HepG2 (cell line): Measurements from ENCODE around the gene SIK3. TPM values are rescaled to one million over a fixed set of nuclear protein-coding genes. Genes with fewer than 3 reads are reported as not detected.

Source experiments
- AGO2 ChIP-seq: fragments of 200-400 bp; formaldehyde crosslinking; optimal IDR thresholded peaks from 2 replicates; pipeline ENCODE3; 2017; ENCODE audit warnings: mild to moderate bottlenecking, low read depth, low read length, moderate library complexity
- ARNTL ChIP-seq: sonication (generic); formaldehyde crosslinking; IDR thresholded peaks from 2 replicates; pipeline ENCODE4 v1.4.0; 2020; ENCODE audit warnings: mild to moderate bottlenecking, missing genetic modification reagents
- FOXP1 ChIP-seq, 2 experiments: fragments of 450-650 bp in 1 of 2; IDR thresholded peaks; 2 replicates each; pipeline ENCODE4 v1.6.1; 2017 to 2018; ENCODE audit warnings: antibody characterized with exemption in 1 of 2
- HDAC2 ChIP-seq: sonication (generic); formaldehyde crosslinking; IDR thresholded peaks from 2 replicates; pipeline ENCODE4 v1.4.0; 2020; ENCODE audit warnings: missing genetic modification reagents
- KDM2A ChIP-seq: sonication (generic); formaldehyde crosslinking; IDR thresholded peaks from 2 replicates; pipeline ENCODE4 v1.4.0; 2020; ENCODE audit warnings: low read depth, missing genetic modification reagents, borderline replicate concordance
- MEIS2 ChIP-seq: sonication (generic); formaldehyde crosslinking; IDR thresholded peaks from 2 replicates; pipeline ENCODE4 v1.9.0; 2021; ENCODE audit warnings: mild to moderate bottlenecking, missing genetic modification reagents
- NR2F6 ChIP-seq, 2 experiments: IDR thresholded peaks; 2 replicates each; pipeline ENCODE4 v1.6.1; 2016; ENCODE audit warnings: antibody characterized with exemption in 1 of 2, mild to moderate bottlenecking in 1 of 2
- PITX1 ChIP-seq: sonication (generic); formaldehyde crosslinking; IDR thresholded peaks from 2 replicates; pipeline ENCODE4 v1.5.1; 2020; ENCODE audit warnings: mild to moderate bottlenecking, missing genetic modification reagents
- SCMH1 ChIP-seq: sonication (generic); formaldehyde crosslinking; IDR thresholded peaks from 2 replicates; pipeline ENCODE4 v1.9.0; 2021; ENCODE audit warnings: missing genetic modification reagents, mild to moderate bottlenecking, borderline replicate concordance
- TIGD3 ChIP-seq: sonication (generic); formaldehyde crosslinking; IDR thresholded peaks from 2 replicates; pipeline ENCODE4 v1.5.1; 2020; ENCODE audit warnings: mild to moderate bottlenecking, missing genetic modification reagents, borderline replicate concordance
- TRIM24 ChIP-seq: sonication (generic); formaldehyde crosslinking; IDR thresholded peaks from 2 replicates; pipeline ENCODE4 v1.8.0; 2022; ENCODE audit warnings: mild to moderate bottlenecking, missing genetic modification reagents
- ZSCAN9 ChIP-seq: IDR thresholded peaks from 2 replicates; pipeline ENCODE4 v1.6.1; 2016; ENCODE audit warnings: borderline replicate concordance
- polyA plus RNA-seq, 8 experiments: library from polyadenylated mRNA; depleted of rRNA in 3 of 8; stranded (reverse) in 7 of 8; unstranded in 1 of 8; fragments of >200 nt; fragmentation: Illumina TruSeq in 4 of 8; extraction: Trizol in 4 of 8; gene quantifications; 2 replicates each; pipeline versions ENCODE4 v1.2.1 to v1.2.3, GENCODE V29; 2011 to 2016; ENCODE audit warnings: low read depth in 4 of 8, missing spikeins in 1 of 8, mixed read lengths in 1 of 8; ENCODE audit not compliant: insufficient read depth in 1 of 8
- total RNA-seq, 5 experiments: library from RNA; depleted of rRNA; stranded (reverse); fragments of >200 nt; fragmentation: Illumina TruSeq; extraction: Trizol; gene quantifications; 2 replicates each; pipeline ENCODE4 v1.2.3, GENCODE V29; 2016; ENCODE audit warnings: low read depth in 1 of 5
- TF ChIP-seq, protein P1 (sequence below): sonication (generic); formaldehyde crosslinking; IDR thresholded peaks from 2 replicates; pipeline ENCODE4 v1.4.0; 2020; ENCODE audit warnings: missing genetic modification reagents, borderline replicate concordance
- TF ChIP-seq, protein P2 (sequence below): IDR thresholded peaks from 2 replicates; pipeline ENCODE4 v1.6.1; 2016; ENCODE audit warnings: missing compliant biosample characterization, missing genetic modification reagents, borderline replicate concordance

SIK3 gene
- total and polyA plus RNA-seq, 2 of the 13 experiments (the other 11 are each of a cell fraction or from before 2014, with no cell fraction given): 5.7 to 9.8 TPM

DNA sequence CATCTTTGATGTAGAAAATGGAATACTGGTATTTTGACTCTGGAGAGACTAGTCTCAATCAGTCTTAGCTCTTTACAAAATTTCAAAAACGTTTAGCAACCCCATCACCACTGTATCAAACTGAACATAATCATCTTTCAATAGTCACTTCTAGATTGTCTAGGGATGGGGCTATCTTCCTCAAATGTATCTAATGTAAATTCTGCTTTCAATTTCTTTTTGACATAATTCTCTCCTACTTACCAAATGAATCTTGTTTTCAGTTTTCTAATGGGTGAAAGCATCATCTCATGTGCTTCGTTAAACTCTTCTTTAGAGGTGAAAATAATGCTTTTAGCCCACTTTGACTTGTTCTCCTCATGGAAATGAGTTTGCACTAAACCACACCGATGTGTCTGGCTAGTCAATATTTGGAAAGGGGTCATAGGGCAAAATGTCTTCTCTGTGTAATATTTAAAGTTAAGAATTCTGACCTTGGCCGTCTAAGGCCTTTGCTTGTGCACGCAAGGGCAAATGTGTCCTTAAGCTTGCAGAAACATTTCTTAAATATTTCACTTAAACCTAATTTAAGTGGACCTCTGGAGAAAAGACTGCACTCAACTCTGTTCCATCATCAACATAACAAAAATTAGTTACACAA, 5.2 kb downstream of the SIK3 start (continued):
- TF ChIP-seq TIGD3 (CRISPR knock-in tag) (no peak), HDAC2 (CRISPR knock-in tag) (peak; percentile 76), MEIS2 (CRISPR knock-in tag) (no peak), PITX1 (CRISPR knock-in tag) (peak; percentile 37; the same call in 1 of the 2 replicates), AGO2 (no peak), TRIM24 (CRISPR knock-in tag) (no peak), ARNTL (CRISPR knock-in tag) (no peak), KDM2A (CRISPR knock-in tag) (no peak), SCMH1 (CRISPR knock-in tag) (no peak), ZSCAN9 (CRISPR knock-in tag) (no peak; the same call in 1 of the 2 replicates), FOXP1 (IDR thresholded peaks at IDR 0.05) (no peak), FOXP1 (CRISPR knock-in tag; IDR thresholded peaks at IDR 0.05) (peak; percentile 60; the same call in 1 of the 2 replicates), NR2F6 (IDR thresholded peaks at IDR 0.05) (peak; percentile 91), NR2F6 (CRISPR knock-in tag; IDR thresholded peaks at IDR 0.05) (peak; percentile 83)
- TF ChIP-seq, protein P1, sequence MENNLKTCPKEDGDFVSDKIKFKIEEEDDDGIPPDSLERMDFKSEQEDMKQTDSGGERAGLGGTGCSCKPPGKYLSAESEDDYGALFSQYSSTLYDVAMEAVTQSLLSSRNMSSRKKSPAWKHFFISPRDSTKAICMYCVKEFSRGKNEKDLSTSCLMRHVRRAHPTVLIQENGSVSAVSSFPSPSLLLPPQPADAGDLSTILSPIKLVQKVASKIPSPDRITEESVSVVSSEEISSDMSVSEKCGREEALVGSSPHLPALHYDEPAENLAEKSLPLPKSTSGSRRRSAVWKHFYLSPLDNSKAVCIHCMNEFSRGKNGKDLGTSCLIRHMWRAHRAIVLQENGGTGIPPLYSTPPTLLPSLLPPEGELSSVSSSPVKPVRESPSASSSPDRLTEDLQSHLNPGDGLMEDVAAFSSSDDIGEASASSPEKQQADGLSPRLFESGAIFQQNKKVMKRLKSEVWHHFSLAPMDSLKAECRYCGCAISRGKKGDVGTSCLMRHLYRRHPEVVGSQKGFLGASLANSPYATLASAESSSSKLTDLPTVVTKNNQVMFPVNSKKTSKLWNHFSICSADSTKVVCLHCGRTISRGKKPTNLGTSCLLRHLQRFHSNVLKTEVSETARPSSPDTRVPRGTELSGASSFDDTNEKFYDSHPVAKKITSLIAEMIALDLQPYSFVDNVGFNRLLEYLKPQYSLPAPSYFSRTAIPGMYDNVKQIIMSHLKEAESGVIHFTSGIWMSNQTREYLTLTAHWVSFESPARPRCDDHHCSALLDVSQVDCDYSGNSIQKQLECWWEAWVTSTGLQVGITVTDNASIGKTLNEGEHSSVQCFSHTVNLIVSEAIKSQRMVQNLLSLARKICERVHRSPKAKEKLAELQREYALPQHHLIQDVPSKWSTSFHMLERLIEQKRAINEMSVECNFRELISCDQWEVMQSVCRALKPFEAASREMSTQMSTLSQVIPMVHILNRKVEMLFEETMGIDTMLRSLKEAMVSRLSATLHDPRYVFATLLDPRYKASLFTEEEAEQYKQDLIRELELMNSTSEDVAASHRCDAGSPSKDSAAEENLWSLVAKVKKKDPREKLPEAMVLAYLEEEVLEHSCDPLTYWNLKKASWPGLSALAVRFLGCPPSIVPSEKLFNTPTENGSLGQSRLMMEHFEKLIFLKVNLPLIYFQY: no peak
- TF ChIP-seq, protein P2, sequence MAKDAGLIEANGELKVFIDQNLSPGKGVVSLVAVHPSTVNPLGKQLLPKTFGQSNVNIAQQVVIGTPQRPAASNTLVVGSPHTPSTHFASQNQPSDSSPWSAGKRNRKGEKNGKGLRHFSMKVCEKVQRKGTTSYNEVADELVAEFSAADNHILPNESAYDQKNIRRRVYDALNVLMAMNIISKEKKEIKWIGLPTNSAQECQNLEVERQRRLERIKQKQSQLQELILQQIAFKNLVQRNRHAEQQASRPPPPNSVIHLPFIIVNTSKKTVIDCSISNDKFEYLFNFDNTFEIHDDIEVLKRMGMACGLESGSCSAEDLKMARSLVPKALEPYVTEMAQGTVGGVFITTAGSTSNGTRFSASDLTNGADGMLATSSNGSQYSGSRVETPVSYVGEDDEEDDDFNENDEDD (CRISPR knock-in tag): no peak
